PFSK-1 (cell line): ENCODE measurements around the gene PPP5C.

Experiments
- FOXP2 ChIP-seq: optimal IDR thresholded peaks from 2 replicates; pipeline ENCODE3; 2011; ENCODE audit warnings: borderline replicate concordance, control low read depth, inconsistent platforms; ENCODE audit not compliant: insufficient read depth; ENCODE audit errors: extremely low read length, extremely low read depth
- POLR2AphosphoS5 ChIP-seq: IDR thresholded peaks from 2 replicates; pipeline ENCODE4 v1.6.1; 2012; ENCODE audit warnings: low read depth, mild to moderate bottlenecking, control low read depth, low read length, moderate library complexity
- SIN3A ChIP-seq: IDR thresholded peaks from 2 replicates; pipeline ENCODE4 v1.6.1; 2012; ENCODE audit warnings: mild to moderate bottlenecking, low read length, moderate library complexity, borderline replicate concordance; ENCODE audit not compliant: insufficient read depth
- TAF1 ChIP-seq: IDR thresholded peaks from 2 replicates; pipeline ENCODE4 v1.6.1; 2012; ENCODE audit warnings: low read length, control low read depth, borderline replicate concordance; ENCODE audit not compliant: insufficient read depth
- TF ChIP-seq, protein P1 (sequence below), 2 experiments: IDR thresholded peaks; 2 replicates each; pipeline versions ENCODE4 v1.6.1 to v1.8.0; 2011 to 2012; ENCODE audit warnings: low read depth in 2 of 2, low read length in 2 of 2, control low read depth in 1 of 2, inconsistent platforms in 1 of 2, mild to moderate bottlenecking in 1 of 2, moderate library complexity in 1 of 2; ENCODE audit not compliant: insufficient read depth in 1 of 2

DNA sequence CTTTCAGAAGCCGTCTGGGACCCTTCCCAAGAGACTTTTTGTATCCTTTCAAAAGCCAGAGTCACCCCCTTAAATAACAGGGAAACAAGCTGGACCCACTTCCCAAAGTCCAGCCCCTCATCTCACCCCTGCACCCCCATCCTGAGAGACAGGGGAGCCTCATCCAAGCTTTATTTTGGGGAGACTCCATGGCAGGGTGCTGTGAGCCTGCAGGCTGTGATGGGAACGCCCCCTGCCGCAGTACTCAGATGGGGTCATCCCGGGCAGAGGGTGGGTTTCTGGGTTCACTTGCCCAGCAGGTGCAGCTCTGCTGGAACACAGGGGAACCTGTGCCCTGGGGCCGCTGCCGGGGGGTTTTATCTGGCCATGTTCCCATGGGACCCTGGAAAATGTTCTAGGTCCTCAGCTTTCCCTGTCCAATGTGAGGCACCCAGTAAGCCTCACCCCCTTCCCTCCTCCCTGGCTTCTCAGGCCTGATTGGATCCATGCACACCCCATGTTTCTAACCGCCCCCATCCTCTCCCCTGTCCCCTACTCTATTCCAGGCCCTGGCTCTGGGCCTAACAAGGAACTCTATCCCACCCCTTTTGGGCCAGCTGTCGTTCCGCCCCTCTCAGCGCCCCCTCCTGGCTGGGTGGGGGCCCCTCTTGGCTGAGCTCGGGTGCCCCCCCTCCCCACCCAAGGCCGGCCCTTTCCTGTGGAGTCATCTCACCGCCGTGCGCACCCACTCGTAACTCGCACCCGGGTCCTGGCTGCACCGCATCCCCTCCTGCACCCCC, 49.0 kb upstream of the PPP5C start:
- TF ChIP-seq SIN3A, result no peak
- TF ChIP-seq POLR2AphosphoS5, result no peak
- TF ChIP-seq, protein P1, sequence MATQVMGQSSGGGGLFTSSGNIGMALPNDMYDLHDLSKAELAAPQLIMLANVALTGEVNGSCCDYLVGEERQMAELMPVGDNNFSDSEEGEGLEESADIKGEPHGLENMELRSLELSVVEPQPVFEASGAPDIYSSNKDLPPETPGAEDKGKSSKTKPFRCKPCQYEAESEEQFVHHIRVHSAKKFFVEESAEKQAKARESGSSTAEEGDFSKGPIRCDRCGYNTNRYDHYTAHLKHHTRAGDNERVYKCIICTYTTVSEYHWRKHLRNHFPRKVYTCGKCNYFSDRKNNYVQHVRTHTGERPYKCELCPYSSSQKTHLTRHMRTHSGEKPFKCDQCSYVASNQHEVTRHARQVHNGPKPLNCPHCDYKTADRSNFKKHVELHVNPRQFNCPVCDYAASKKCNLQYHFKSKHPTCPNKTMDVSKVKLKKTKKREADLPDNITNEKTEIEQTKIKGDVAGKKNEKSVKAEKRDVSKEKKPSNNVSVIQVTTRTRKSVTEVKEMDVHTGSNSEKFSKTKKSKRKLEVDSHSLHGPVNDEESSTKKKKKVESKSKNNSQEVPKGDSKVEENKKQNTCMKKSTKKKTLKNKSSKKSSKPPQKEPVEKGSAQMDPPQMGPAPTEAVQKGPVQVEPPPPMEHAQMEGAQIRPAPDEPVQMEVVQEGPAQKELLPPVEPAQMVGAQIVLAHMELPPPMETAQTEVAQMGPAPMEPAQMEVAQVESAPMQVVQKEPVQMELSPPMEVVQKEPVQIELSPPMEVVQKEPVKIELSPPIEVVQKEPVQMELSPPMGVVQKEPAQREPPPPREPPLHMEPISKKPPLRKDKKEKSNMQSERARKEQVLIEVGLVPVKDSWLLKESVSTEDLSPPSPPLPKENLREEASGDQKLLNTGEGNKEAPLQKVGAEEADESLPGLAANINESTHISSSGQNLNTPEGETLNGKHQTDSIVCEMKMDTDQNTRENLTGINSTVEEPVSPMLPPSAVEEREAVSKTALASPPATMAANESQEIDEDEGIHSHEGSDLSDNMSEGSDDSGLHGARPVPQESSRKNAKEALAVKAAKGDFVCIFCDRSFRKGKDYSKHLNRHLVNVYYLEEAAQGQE (IDR thresholded peaks at IDR 0.05; ENCODE audit: insufficient read depth in 1 of 2, low read depth in 2 of 2, low read length in 2 of 2), result no peak
- no peak for TF ChIP-seq FOXP2
- TF ChIP-seq TAF1, result no peak
